DMS53 (cell line): ENCODE results near the gene PRDM1.

ENCODE experiments used
- DNase-seq: peaks from one replicate; lab custom pipeline; 2025; lab: John Stamatoyannopoulos, UW

PRDM1 gene

DNA sequence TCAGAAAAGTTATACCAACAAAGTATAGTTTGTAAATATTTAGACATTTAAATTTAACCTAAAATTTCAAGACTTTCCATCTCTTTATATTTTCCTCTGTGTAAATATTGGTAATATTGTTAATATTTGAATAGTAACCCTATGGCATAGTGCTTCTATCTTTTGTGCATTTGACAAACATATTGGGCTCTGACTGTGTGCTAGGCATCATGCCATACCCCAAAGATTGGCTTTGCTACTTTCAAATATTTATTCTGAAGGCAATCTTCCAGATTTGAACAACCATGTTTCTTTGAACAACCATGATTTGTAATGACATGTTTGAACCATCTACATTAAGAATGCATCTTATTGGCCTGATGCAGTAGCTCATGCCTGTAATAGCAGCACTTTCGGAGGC lies 15.5 kb upstream of the PRDM1 start:
- peak; percentile 9 for DNase-seq

DNA sequence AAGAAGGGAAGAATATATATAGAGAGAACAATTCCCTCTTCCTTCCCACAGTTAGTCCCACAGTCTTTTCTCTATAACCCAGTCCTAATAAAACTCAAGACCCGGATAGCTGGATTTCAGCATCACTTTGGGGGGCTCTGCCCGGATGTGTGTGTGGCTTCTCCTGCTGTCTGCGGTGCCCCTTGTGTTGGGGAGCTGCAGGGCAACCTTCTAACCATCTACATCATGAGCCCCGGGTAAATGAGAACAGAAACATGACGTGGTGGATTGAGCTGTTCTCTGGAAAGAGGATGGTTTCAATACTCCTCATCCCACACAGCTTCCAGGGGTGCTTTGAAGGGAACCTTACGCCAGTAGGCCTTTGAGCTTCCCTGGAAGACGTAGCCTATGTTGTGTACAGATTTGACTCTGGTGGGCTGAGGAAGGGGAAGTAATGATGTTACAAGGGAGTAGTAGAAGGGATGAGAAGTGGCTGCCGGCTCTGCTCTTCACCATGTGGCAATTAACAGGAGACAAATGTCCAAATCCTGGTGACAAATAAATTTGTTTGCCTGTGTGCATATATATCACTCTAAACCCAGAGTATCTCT lies 13.5 kb upstream of the PRDM1 start:
- no peak for DNase-seq

DNA sequence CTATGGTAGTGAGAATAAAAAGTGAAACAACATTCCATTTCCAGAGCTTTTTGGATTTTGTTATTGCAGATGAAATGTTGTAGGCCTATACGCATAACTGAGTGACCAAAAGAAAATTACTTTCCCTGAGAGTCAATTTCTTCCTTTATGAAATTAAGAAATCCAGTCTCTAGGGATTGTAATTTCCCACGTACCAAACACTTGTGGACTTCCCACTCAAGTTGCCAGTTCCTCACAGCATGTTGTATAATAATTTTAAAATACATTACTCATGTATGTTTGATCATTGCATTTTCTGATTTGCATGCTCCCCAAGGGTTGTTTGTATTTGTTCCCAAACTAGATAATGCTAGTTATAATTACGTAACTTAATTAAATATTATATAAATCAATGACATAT lies 12.0 kb upstream of the PRDM1 start:
- DNase-seq = no peak

- DNase-seq = no peak
These were observed 10.0 kb upstream of the PRDM1 start for GRCh38 chr6:106076139-106076538.

DNA sequence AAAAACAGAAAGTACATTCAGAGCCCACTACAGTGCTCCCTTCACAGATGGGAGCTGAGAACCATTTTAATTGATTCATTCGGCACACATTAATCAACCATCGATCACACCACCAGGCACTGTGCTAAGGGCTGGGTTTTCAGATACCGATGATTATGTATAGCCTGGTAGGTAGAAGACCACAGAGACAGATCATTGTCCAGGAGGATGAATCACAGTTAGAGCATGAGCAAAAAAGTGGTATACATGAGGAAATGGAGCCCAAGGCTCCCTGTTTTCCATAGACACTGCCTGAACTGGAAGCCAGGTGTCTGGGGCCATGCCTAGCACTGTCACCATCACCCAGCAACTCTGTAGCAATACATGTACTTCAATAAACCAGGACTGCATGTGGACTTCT lies 9.0 kb upstream of the PRDM1 start:
- DNase-seq = no peak

DNA sequence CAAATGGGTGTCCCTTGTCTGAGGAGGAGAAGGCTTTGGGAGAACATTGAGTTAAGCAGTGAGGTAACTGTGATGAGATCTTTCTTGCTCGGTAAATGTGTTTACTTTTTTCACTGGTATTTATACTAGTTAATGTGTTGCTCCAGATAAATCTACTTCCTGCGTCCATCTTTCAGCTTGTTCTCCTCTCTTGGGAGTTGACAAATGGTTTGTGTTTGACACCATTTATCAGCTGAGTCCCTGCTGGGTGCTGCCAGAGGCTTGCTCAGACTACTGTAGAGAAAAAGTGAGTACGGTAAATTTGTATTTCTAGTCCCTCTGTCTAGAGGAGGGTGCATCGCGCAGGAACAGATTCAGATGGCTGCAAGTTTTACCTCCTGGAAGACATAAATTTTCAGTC lies 8.3 kb upstream of the PRDM1 start:
- DNase-seq = no peak

DNA sequence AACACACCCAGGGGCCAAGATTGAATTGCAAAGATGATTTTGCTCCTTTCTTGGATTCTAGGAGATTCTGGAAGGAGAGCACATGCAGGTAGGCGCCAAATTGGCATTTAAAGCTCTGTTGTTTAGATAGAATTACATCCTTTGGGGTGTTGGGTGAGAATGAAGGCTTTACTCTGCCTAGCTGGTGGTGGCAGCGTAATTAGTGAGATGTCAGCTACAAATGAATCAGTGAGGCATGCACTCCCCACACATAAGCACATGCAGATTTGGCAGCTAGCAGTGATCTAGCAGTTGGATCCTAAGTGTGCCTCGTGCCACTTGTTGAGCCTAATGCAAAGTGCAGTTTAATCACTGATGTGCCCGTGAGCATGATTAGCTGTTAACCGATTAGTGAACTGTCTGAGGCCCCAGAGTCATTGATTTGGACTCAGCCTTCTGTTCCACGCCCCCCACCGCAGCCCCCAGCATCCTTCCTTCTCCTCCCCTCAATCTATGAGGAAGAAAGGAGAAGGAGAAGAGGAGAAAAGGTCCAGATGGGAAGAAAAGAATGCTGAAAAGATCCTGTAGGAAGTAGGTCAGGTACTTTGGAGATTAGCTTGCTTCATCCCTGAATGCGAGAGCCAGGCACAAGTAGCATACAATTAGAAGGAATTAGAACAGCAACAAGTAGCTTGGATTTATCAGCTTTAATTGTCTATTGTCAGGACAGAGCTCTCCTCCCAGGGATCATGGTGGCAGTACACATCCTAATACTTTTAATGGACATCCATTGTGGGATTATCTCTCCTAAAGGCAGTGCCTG lies 6.0 kb upstream of the PRDM1 start:
- DNase-seq = no peak

GRCh38 chr6:106080763-106081095 lies 5.4 kb upstream of the PRDM1 start:
- no peak for DNase-seq

DNA sequence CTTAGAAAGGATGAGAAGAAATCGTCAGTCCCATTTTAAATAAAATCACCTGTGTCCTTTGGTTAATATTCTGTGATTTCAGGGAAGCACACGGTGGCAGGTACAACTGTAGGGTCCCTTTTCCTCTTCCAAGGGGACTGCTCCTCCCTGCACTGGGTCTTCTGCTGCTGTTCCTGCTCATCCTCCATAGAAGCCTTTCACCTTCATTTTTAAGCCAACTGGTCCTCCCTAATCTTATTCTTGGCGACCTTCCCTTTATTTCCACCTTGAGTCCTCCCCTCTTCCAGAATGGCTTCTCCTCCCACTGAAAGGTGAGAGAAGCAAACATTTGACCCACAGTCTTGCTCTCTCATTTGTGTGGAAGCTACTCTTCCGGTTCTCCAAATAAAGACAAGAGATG lies 4.4 kb upstream of the PRDM1 start:
- DNase-seq = no peak

DNA sequence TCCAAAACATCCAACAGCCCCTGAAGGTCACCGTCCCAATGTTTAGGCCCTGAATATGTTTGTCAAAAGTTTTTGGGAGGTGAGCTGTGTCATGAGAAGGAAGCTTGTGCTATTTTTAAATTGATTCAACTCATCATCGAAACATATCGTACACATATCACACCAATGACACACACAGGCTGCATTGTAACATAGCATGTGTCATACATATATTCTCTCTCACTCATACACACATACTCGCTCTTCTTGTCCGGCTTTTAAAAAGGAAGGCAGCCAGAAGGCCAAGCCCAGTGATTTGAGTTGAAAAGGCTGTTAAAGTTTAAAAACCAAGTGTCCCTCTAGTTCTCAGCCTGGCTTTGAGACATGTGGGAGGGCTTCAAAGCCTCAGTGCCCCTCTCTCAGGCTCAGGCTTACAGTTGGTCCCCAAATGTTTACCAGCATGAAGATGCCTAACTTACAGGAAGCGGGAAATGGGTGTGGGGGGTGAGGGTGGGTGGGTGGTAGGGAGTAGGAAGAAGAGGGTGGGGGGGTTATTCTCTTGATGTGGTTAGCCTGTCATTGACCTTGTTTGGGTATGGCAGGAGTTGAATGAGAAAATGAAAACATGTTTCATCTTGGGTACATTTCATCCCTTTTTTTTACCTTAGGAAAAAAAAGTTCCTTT lies 3.3 kb upstream of the PRDM1 start:
- no peak for DNase-seq

DNA sequence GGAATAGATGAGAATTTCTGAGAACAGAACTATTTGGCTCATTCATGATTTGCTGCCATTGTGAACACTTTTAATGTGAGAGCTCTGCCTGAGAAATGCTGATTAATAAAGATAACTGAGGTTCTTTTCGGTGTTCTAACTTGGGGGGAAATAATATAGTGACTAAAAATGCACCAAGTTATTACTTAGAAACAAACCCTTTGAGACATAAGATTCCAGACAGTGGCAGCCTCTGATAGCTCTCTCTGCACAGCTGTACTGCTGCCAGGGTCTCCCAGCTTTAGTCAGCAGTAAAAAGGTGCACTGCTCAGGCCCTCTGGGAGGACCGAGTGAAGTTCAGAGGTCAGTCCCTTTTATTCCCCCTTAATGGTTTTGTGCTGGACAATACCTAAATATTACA lies 2.5 kb upstream of the PRDM1 start:
- no peak for DNase-seq

GRCh38 chr6:106084106-106084988 lies 1.8 kb upstream of the PRDM1 start:
- DNase-seq = peak; percentile 86

GRCh38 chr6:106084989-106085691 lies 996 bp upstream of the PRDM1 start:
- peak; percentile 64 for DNase-seq

DNA sequence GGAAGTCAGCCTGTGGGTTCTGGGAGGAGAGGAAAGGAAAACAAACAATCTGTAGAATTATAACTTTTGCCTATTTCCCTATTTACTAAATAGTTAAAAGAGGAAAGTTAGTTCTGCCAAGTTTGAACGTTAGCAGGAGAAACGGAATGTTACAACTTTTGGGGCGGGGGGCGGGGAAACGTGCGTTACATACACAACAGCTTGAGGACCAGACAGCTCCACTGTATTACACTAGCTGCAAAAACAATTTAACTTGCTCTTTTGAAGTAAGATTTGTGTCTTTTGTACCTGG lies 498 bp upstream of the PRDM1 start:
- DNase-seq = no peak

GRCh38 chr6:106086814-106087175 lies 659 bp downstream of the PRDM1 start:
- DNase-seq = no peak

DNA sequence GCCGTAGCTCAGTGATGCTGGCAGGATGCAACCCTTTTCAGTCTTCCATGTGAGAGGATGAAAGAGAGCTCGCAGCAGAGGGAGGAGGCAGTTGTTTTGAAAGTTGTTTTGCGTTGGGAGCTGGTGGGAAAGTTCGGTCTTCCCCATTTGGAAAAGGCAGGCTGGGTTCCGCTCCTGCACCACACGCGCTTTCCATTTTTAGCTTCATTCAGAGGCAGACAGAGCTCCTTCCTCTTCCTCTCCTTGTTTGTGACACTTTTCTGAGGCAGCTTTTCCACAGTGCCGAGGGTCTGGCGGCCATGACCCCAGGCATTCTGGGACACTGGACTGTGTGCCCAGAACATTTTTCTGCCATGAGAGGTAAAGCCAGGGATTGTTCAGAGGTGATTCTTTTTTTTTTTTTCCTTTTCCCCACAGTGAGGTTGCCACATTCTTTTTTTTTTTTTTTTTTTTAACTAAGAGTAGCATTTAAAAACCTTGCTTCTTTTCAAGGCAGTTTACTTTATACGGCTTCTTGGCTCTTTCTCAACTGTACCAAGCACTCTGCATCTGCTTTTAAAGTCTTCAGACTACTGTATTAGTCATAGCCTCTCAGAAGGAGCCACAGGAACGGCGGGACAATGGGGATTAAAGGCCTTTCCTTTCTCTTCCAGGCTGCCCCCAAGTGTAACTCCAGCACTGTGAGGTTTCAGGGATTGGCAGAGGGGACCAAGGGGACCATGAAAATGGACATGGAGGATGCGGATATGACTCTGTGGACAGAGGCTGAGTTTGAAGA lies 1.6 kb downstream of the PRDM1 start:
- no peak for DNase-seq

DNA sequence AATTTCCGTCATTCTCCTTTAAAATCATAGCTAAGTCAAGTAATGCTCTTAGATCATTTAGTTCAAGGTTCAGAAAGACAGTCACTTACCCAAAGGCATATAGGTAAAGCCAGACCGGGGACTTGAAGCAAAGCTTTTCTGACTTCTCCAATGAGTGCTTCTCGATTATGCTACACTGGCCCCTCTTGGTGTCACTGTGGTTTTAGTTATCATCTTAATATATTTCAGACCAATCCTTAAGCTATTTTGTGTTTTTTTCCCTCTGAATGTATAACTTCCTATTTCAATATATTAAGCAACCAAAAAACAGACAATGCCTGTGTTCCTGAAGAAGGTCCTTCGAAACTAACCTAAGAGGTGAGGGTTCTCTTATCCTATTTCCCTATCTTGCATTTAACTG lies 3.9 kb downstream of the PRDM1 start:
- no peak for DNase-seq

- DNase-seq = no peak
These were observed 6.1 kb downstream of the PRDM1 start for GRCh38 chr6:106092279-106092678.

GRCh38 chr6:106094261-106094963 lies 8.3 kb downstream of the PRDM1 start:
- DNase-seq = no peak

DNA sequence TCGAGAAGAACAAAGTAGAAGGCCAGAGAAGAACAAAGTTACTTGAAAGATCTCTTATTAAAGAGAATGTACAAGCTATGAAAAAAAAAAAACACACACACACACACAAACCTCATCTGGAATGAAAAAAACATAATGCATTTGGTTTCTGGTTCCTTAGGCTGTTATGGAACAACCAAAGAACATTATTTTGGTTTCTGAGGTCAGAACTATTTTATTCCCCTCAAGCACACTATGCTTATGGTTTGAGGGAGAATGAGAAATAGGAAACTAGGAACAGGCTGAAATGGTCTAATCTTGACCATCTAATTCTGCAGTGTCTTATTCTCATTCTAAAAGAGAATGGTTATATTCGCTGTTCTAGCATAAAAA lies 8.8 kb downstream of the PRDM1 start:
- DNase-seq = no peak
